Bronchial epithelial cell (primary cell): ENCODE data around the gene DDX39B. TPM values are rescaled to one million over a fixed set of nuclear protein-coding genes. Genes with fewer than 3 reads are reported as not detected.

Source experiments
- DNase-seq: peaks from one replicate; pipeline ENCODE4 v3.0.0-alpha.2; 2010; ENCODE audit warnings: low read depth
- FAIRE-seq: peaks from 2 replicates; lab custom pipeline; 2011; peaks lifted over from hg19 to GRCh38; lab: Jason Lieb, UNC
- H3K27me3 ChIP-seq: 2 replicates; pipeline ENCODE4 v1.5.1; 2011; ENCODE audit warnings: low read length; ENCODE audit not compliant: control insufficient read depth, insufficient read depth
- H3K36me3 ChIP-seq: 2 replicates; pipeline ENCODE4 v1.5.1; 2011; ENCODE audit warnings: low read length; ENCODE audit not compliant: control insufficient read depth, insufficient read depth
- H3K4me3 ChIP-seq: 2 replicates; pipeline ENCODE4 v1.5.1; 2011; ENCODE audit warnings: mild to moderate bottlenecking, low read depth, low read length, control low read depth
- total RNA-seq: library from RNA; depleted of rRNA; stranded (reverse); fragments of >200 nt; gene quantifications from 2 replicates; pipeline ENCODE4 v1.2.1, GENCODE V29; 2014
- TF ChIP-seq, protein P1 (sequence below): IDR thresholded peaks from 2 replicates; pipeline ENCODE4 v1.5.1; 2011; ENCODE audit warnings: mild to moderate bottlenecking, moderate library complexity, low read length, control low read depth, inconsistent platforms; ENCODE audit not compliant: insufficient read depth, severe bottlenecking

DDX39B gene
- total RNA-seq, 1 donor from 2014 or later, result 385 TPM

- Histone ChIP-seq H3K4me3 (no peak overlapping the region), H3K36me3 (peaks cover 39% of the 10 kb centered on the region), H3K27me3 (no peaks in the 10 kb centered on the region)
- TF ChIP-seq, protein P1, sequence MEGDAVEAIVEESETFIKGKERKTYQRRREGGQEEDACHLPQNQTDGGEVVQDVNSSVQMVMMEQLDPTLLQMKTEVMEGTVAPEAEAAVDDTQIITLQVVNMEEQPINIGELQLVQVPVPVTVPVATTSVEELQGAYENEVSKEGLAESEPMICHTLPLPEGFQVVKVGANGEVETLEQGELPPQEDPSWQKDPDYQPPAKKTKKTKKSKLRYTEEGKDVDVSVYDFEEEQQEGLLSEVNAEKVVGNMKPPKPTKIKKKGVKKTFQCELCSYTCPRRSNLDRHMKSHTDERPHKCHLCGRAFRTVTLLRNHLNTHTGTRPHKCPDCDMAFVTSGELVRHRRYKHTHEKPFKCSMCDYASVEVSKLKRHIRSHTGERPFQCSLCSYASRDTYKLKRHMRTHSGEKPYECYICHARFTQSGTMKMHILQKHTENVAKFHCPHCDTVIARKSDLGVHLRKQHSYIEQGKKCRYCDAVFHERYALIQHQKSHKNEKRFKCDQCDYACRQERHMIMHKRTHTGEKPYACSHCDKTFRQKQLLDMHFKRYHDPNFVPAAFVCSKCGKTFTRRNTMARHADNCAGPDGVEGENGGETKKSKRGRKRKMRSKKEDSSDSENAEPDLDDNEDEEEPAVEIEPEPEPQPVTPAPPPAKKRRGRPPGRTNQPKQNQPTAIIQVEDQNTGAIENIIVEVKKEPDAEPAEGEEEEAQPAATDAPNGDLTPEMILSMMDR, result no peak
- DNase-seq (no peak), FAIRE-seq (no peak)
These were observed 8.4 kb downstream of the DDX39B start for GRCh38 chr6:31533455-31533841.

DNA sequence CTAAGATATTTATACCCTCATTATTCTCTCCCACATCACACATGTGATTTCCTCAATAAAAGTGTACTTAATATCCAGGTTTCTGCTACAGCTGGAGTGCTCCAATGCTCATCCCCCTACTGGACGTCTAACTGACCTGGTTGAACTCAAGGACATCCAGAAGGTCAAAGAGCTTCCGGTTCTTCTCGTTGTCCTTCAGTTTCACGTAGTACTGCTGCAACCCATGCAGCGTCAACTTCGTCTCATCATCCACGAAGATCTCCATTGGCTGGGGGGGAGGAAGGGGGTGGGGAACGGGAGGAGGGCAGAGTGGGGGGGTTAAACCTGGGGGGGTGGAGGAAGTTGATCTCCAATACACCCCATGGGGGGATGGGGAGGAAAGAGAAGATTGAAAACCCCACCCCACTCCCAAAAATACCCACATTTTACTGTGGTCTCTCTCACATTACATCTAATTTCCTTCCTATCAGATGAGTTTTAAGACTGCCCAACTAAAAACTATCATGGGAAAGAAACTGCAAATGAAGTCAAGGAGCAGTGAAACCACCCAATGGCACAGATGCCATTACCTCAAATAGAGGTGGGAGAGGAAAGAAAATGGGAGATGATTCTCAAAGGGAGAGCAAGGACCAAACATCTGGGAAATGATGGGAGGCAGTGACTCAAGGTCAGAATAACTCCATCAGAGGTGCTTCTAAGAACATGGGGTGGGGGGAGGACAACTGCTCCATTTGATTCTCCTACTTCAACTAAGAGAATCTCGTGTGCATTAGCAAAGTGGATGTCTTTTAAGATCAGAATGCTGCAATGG lies 9.0 kb downstream of the DDX39B start:
- TF ChIP-seq, protein P1, result no peak
- no peak for FAIRE-seq
- Histone ChIP-seq H3K4me3 (no peak overlapping the region), H3K36me3 (peaks cover 39% of the 10 kb centered on the region), H3K27me3 (no peaks in the 10 kb centered on the region)
- DNase-seq, result no peak

- peaks cover 39% of the 10 kb centered on the region for H3K36me3 ChIP-seq
- no peak for FAIRE-seq
These were observed 9.8 kb downstream of the DDX39B start for GRCh38 chr6:31531771-31532643.

DNA sequence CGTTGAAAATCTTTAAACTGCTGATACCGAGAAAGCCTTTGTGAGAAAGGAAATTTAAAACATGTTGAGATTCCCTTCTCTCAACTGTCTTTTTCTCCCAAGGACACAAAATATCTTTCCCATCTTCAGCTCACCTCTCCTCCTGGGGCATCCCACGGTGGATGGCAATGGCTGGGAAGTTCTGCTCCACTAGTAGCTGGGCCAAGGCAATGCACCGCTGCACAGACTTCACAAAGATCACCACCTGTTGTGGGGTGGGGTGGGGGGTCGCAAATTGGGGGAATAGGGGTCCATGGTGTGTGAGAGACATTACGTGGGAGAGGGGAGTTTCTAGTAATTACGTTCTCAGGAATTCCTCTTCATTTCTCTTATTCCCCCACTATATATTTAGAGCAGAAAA lies 10.6 kb downstream of the DDX39B start:
- no peak for FAIRE-seq
- H3K36me3 ChIP-seq, result peaks cover 39% of the 10 kb centered on the region

More at GRCh38 chr6:31531771-31532643, 9.8 kb downstream of the DDX39B start:
- Histone ChIP-seq H3K27me3 (no peaks in the 10 kb centered on the region), H3K4me3 (no peak overlapping the region)
- DNase-seq, result no peak
- TF ChIP-seq, protein P1, result no peak

GRCh38 chr6:31530659-31531058 lies 11.1 kb downstream of the DDX39B start:
- no peak for DNase-seq
- peaks cover 36% of the 10 kb centered on the region for H3K36me3 ChIP-seq

More for the DNA sequence above, 10.6 kb downstream of the DDX39B start:
- H3K27me3 ChIP-seq, result no peaks in the 10 kb centered on the region
- H3K4me3 ChIP-seq, result no peak overlapping the region
- no peak for DNase-seq
- TF ChIP-seq, protein P1, result no peak

More at GRCh38 chr6:31530659-31531058, 11.1 kb downstream of the DDX39B start:
- no peak for FAIRE-seq
- TF ChIP-seq, protein P1, result no peak
- H3K4me3 ChIP-seq, result no peak overlapping the region
- H3K27me3 ChIP-seq, result no peaks in the 10 kb centered on the region
